ENCODE measurements around the gene GRPEL1.

GRPEL1 gene

GRCh38 chr4:7062816-7063215, 5.0 kb downstream of the GRPEL1 start:
- DNase-seq = no peak

- DNase-seq = no peak
Observed at GRCh38 chr4:7061815-7062214, 6.0 kb downstream of the GRPEL1 start.

GRCh38 chr4:7060346-7061150, 7.3 kb downstream of the GRPEL1 start:
- DNase-seq = no peak

GRCh38 chr4:7059662-7060061, 8.2 kb downstream of the GRPEL1 start:
- peak in 1 of 2 experiments; percentile 19 for DNase-seq

GRCh38 chr4:7058792-7059191, 9.1 kb downstream of the GRPEL1 start:
- no peak for DNase-seq

GRCh38 chr4:7055990-7056325, 11.9 kb downstream of the GRPEL1 start:
- DNase-seq = no peak

GRCh38 chr4:7055111-7055989, 12.5 kb downstream of the GRPEL1 start:
- peak in 1 of 2 experiments; percentile 35 for DNase-seq

- no peak for DNase-seq
Observed at GRCh38 chr4:7054106-7054880, 13.6 kb downstream of the GRPEL1 start.

GRCh38 chr4:7052923-7053715, 14.7 kb downstream of the GRPEL1 start:
- DNase-seq = peak; percentile 21 to 36

- no peak for DNase-seq
Observed at GRCh38 chr4:7052313-7052712, 15.6 kb downstream of the GRPEL1 start.

- no peak for DNase-seq
Observed at GRCh38 chr4:7051905-7052304, 16.0 kb downstream of the GRPEL1 start.

GRCh38 chr4:7051144-7051495, 16.7 kb downstream of the GRPEL1 start:
- DNase-seq = no peak

GRCh38 chr4:7050481-7051143, 17.3 kb downstream of the GRPEL1 start:
- no peak for DNase-seq

- DNase-seq = no peak
Observed at GRCh38 chr4:7049739-7050138, 18.1 kb downstream of the GRPEL1 start.

- no peak for DNase-seq
Observed at GRCh38 chr4:7049295-7049694, 18.6 kb downstream of the GRPEL1 start.

- no peak for DNase-seq
Observed at GRCh38 chr4:7048642-7049041, 19.2 kb downstream of the GRPEL1 start.

- no peak for DNase-seq
Observed at GRCh38 chr4:7046971-7047370, 20.9 kb downstream of the GRPEL1 start.

- no peak for DNase-seq
Observed at GRCh38 chr4:7045961-7046921, 21.6 kb downstream of the GRPEL1 start.

- DNase-seq = no peak
Observed at GRCh38 chr4:7045553-7045952, 22.3 kb downstream of the GRPEL1 start.

- no peak for DNase-seq
Observed at GRCh38 chr4:7044137-7044930, 23.5 kb downstream of the GRPEL1 start.

Data from Kasumi-1 (cell line).